Measurements from ENCODE around the gene LIME1. TPM values are rescaled to one million over a fixed set of nuclear protein-coding genes. Genes with fewer than 3 reads are reported as not detected.
"Not testable (repeated sequence)": the region's sequence is repeated elsewhere in the genome, so short reads cannot be mapped to it uniquely, and the experiment has no call there.

Gene LIME1
- total and polyA plus RNA-seq, 2 of the 4 experiments (the other 2 are of a cell fraction): 0.36 to 7.8 TPM

GRCh38 chr20:63722967-63723622 is 13.4 kb upstream of the LIME1 start:
- in situ Hi-C loops (cut with MboI; ENCODE audit: low sequenced_read_pairs); H2BK120ac ChIP-seq (ENCODE audit: low read depth, low read length); H3K56ac ChIP-seq (ENCODE audit: extremely low read depth, insufficient read depth, low read length); H2AK5ac ChIP-seq (ENCODE audit: low read depth, low read length); DNase-seq; H4K91ac ChIP-seq (ENCODE audit: insufficient read depth, low read depth, low read length); H3K9me3 ChIP-seq (ENCODE audit: control insufficient read depth, insufficient read depth, low read length); H2BK15ac ChIP-seq (ENCODE audit: low read depth, low read length); POLR2A ChIA-PET (ENCODE audit: unreplicated experiment); H3K9ac ChIP-seq (ENCODE audit: low read depth, low read length); H2AFZ ChIP-seq (replicated peaks; ENCODE audit: low read length, poor library complexity); CTCF ChIA-PET; H3K4me3 ChIP-seq (ENCODE audit: insufficient read depth, low read depth, low read length); H4K5ac ChIP-seq (ENCODE audit: low read depth, low read length); H4K8ac ChIP-seq (ENCODE audit: low read depth in 2 of 2, low read length in 2 of 2); ATAC-seq (ENCODE audit: low read depth); dilution Hi-C loops (cut with HindIII; ENCODE audit: low sequenced_read_pairs, unreplicated experiment); H2BK20ac ChIP-seq (ENCODE audit: low read depth, low read length); H3K18ac ChIP-seq (ENCODE audit: low read depth, low read length); BruUV-seq (replicated peaks); H3K27me3 ChIP-seq (ENCODE audit: control insufficient read depth, insufficient read depth, low read length); H4K20me1 ChIP-seq (ENCODE audit: insufficient read depth, low read length); H3K4me1 ChIP-seq (ENCODE audit: control insufficient read depth, insufficient read depth, low read length); H3K4me2 ChIP-seq (ENCODE audit: low read depth, low read length); H3K27ac ChIP-seq (ENCODE audit: insufficient read depth, low read length); intact Hi-C loops (cut with micrococcal nuclease); H3K9me1 ChIP-seq (ENCODE audit: insufficient read depth, low read length); H3K4ac ChIP-seq (ENCODE audit: low read depth, low read length); H3K14ac ChIP-seq (replicated peaks; ENCODE audit: low read depth, low read length); H3K23ac ChIP-seq (ENCODE audit: low read depth, low read length); H2AK9ac ChIP-seq (replicated peaks; ENCODE audit: low read depth, low read length, poor library complexity); H2BK5ac ChIP-seq (ENCODE audit: low read depth, low read length, poor library complexity, severe bottlenecking): not testable (repeated sequence)
- Histone ChIP-seq H3K79me1 (ENCODE audit: low read depth in 1 of 2, low read length in 2 of 2) (peaks cover 28 to 52% of the 10 kb centered on the region in 2 experiments), H3K36me3 (ENCODE audit: control insufficient read depth, insufficient read depth, low read length) (peaks cover 28% of the 10 kb centered on the region)
- 83% methylated on average over 2 of the region's 2 CpGs; no CpG with 5 or more reads in 1 of the 2 experiments for WGBS, 2 experiments (ENCODE audit: extremely low coverage in 2 of 2, insufficient read length in 1 of 2)

GRCh38 chr20:63730189-63730733 is 6.2 kb upstream of the LIME1 start:
- H3K27ac ChIP-seq (ENCODE audit: insufficient read depth, low read length); H3K4me1 ChIP-seq (ENCODE audit: control insufficient read depth, insufficient read depth, low read length); H3K56ac ChIP-seq (ENCODE audit: extremely low read depth, insufficient read depth, low read length); H3K23ac ChIP-seq (ENCODE audit: low read depth, low read length); H2BK15ac ChIP-seq (ENCODE audit: low read depth, low read length); H3K4ac ChIP-seq (ENCODE audit: low read depth, low read length); H3K14ac ChIP-seq (replicated peaks; ENCODE audit: low read depth, low read length); H2AFZ ChIP-seq (replicated peaks; ENCODE audit: low read length, poor library complexity); H3K4me2 ChIP-seq (ENCODE audit: low read depth, low read length); H3K9ac ChIP-seq (ENCODE audit: low read depth, low read length); H2AK9ac ChIP-seq (replicated peaks; ENCODE audit: low read depth, low read length, poor library complexity); CTCF ChIA-PET; DNase-seq; intact Hi-C loops (cut with micrococcal nuclease); dilution Hi-C loops (cut with HindIII; ENCODE audit: low sequenced_read_pairs, unreplicated experiment); H3K27me3 ChIP-seq (ENCODE audit: control insufficient read depth, insufficient read depth, low read length); H3K4me3 ChIP-seq (ENCODE audit: insufficient read depth, low read depth, low read length); POLR2A ChIA-PET (ENCODE audit: unreplicated experiment); H2AK5ac ChIP-seq (ENCODE audit: low read depth, low read length); ATAC-seq (ENCODE audit: low read depth); H2BK5ac ChIP-seq (ENCODE audit: low read depth, low read length, poor library complexity, severe bottlenecking); H2BK120ac ChIP-seq (ENCODE audit: low read depth, low read length); in situ Hi-C loops (cut with MboI; ENCODE audit: low sequenced_read_pairs); H2BK20ac ChIP-seq (ENCODE audit: low read depth, low read length); H4K5ac ChIP-seq (ENCODE audit: low read depth, low read length); H3K18ac ChIP-seq (ENCODE audit: low read depth, low read length); H4K8ac ChIP-seq (ENCODE audit: low read depth in 2 of 2, low read length in 2 of 2); BruUV-seq (replicated peaks); H3K9me3 ChIP-seq (ENCODE audit: control insufficient read depth, insufficient read depth, low read length); H4K91ac ChIP-seq (ENCODE audit: insufficient read depth, low read depth, low read length): not testable (repeated sequence)
- 96% methylated on average over 10 of the region's 18 CpGs; no CpG with 5 or more reads in 1 of the 2 experiments for WGBS, 2 experiments (ENCODE audit: extremely low coverage in 2 of 2, insufficient read length in 1 of 2)
- peaks cover 31% of the 10 kb centered on the region for H3K36me3 ChIP-seq (ENCODE audit: control insufficient read depth, insufficient read depth, low read length)
- peaks cover 33 to 83% of the 10 kb centered on the region in 2 experiments for H3K79me1 ChIP-seq (ENCODE audit: low read depth in 1 of 2, low read length in 2 of 2)
- peaks cover 19% of the 10 kb centered on the region for H3K9me1 ChIP-seq (ENCODE audit: insufficient read depth, low read length)
- peaks cover 36% of the 10 kb centered on the region for H4K20me1 ChIP-seq (ENCODE audit: insufficient read depth, low read length)

All from IMR-90 (cell line).